Measurements from ENCODE around the gene SOHLH2. TPM values are rescaled to one million over a fixed set of nuclear protein-coding genes. Genes with fewer than 3 reads are reported as not detected.

SOHLH2 gene
- total RNA-seq (not detected), polyA plus RNA-seq (not detected)

- Mint-ChIP-seq H3K36me3 (no peaks in the 10 kb centered on the region), H3K4me3 (no peak within 1 kb of the TSS), H3K27ac (no peak within 1 kb of the TSS), H3K4me1 (no peaks in the 10 kb centered on the region), H3K9me3 (peaks cover 0 to 14% (median 5%) of the 10 kb centered on the region in 8 donors), H3K27me3 (peaks cover 0 to 4% of the 10 kb centered on the region in 2 donors)
- H3K27me3 ChIP-seq (ENCODE audit: insufficient read depth, low read length), result no peaks in the 10 kb centered on the region
- no peak within 1 kb of the TSS for H3K27ac ChIP-seq (ENCODE audit: low read depth, low read length)
- no peak for DNase-seq
- no peak within 1 kb of the TSS for H3K4me3 ChIP-seq (ENCODE audit: low read length in 2 of 2)
- H3K36me3 ChIP-seq (ENCODE audit: insufficient read depth, low read length), result no peaks in the 10 kb centered on the region
- CTCF ChIA-PET (ENCODE audit: partially characterized antibody), result no interaction called here
- POLR2A ChIA-PET (ENCODE audit: partially characterized antibody), result no interaction called here
- H3K9me3 ChIP-seq (ENCODE audit: control insufficient read depth in 1 of 2, low read length in 2 of 2), result no peaks in the 10 kb centered on the region
- no peaks in the 10 kb centered on the region for H3K4me1 ChIP-seq (ENCODE audit: insufficient read depth, low read length)
- intact Hi-C loops (cut with micrococcal nuclease), result no loop called here
Observed at GRCh38 chr13:36214163-36214921, at the start of gene SOHLH2. SOHLH2 (minus strand) TSS chr13:36214556; CDS start chr13:36214526, 30 bp downstream.

- Mint-ChIP-seq H3K27ac (no peak overlapping the region), H3K4me3 (no peak overlapping the region), H3K27me3 (peaks cover 2 to 7% of the 10 kb centered on the region in 2 donors), H3K9me3 (peaks cover 0 to 2% (median 0%) of the 10 kb centered on the region in 8 donors), H3K36me3 (no peaks in the 10 kb centered on the region), H3K4me1 (no peaks in the 10 kb centered on the region)
- Histone ChIP-seq H3K4me3 (ENCODE audit: low read length in 2 of 2) (no peak overlapping the region), H3K27ac (ENCODE audit: low read depth, low read length) (no peak overlapping the region), H3K36me3 (ENCODE audit: insufficient read depth, low read length) (no peaks in the 10 kb centered on the region), H3K27me3 (ENCODE audit: insufficient read depth, low read length) (no peaks in the 10 kb centered on the region), H3K4me1 (ENCODE audit: insufficient read depth, low read length) (no peaks in the 10 kb centered on the region), H3K9me3 (ENCODE audit: control insufficient read depth in 1 of 2, low read length in 2 of 2) (no peaks in the 10 kb centered on the region)
- intact Hi-C loops (cut with micrococcal nuclease), result no loop called here
- ChIA-PET POLR2A (ENCODE audit: partially characterized antibody) (no interaction called here), CTCF (ENCODE audit: partially characterized antibody) (interaction anchor here (1.0 kb wide), 1 partner anchor 16 kb away, joined by 4 read pairs; no protein-coding TSS in a partner anchor)
- DNase-seq, result no peak
Observed at GRCh38 chr13:36261976-36262375, 47.6 kb upstream of the SOHLH2 start.

GRCh38 chr13:36261011-36261410 is 46.7 kb upstream of the SOHLH2 start:
- H3K27me3 ChIP-seq (ENCODE audit: insufficient read depth, low read length), result no peaks in the 10 kb centered on the region
- H3K4me1 Mint-ChIP-seq, result no peaks in the 10 kb centered on the region
- no peaks in the 10 kb centered on the region for H3K36me3 ChIP-seq (ENCODE audit: insufficient read depth, low read length)
- CTCF ChIA-PET (ENCODE audit: partially characterized antibody), result interaction anchor here (1.0 kb wide), 1 partner anchor 15 kb away, joined by 4 read pairs; no protein-coding TSS in a partner anchor
- no peak overlapping the region for H3K27ac Mint-ChIP-seq
- intact Hi-C loops (cut with micrococcal nuclease), result no loop called here
- no peak overlapping the region for H3K27ac ChIP-seq (ENCODE audit: low read depth, low read length)
- POLR2A ChIA-PET (ENCODE audit: partially characterized antibody), result no interaction called here
- no peak overlapping the region for H3K4me3 ChIP-seq (ENCODE audit: low read length in 2 of 2)
- peaks cover 0 to 6% of the 10 kb centered on the region in 2 donors for H3K27me3 Mint-ChIP-seq
- no peaks in the 10 kb centered on the region for H3K36me3 Mint-ChIP-seq
- H3K4me1 ChIP-seq (ENCODE audit: insufficient read depth, low read length), result no peaks in the 10 kb centered on the region
- peaks cover 0 to 2% (median 0%) of the 10 kb centered on the region in 8 donors for H3K9me3 Mint-ChIP-seq
- no peak overlapping the region for H3K4me3 Mint-ChIP-seq
- no peak for DNase-seq
- H3K9me3 ChIP-seq (ENCODE audit: control insufficient read depth in 1 of 2, low read length in 2 of 2), result no peaks in the 10 kb centered on the region

GRCh38 chr13:36259361-36260137 is 45.2 kb upstream of the SOHLH2 start:
- Mint-ChIP-seq H3K36me3 (no peaks in the 10 kb centered on the region), H3K27me3 (peaks cover 0 to 6% of the 10 kb centered on the region in 2 donors), H3K27ac (no peak overlapping the region), H3K9me3 (peaks cover 0 to 2% (median 0%) of the 10 kb centered on the region in 8 donors), H3K4me1 (no peaks in the 10 kb centered on the region), H3K4me3 (no peak overlapping the region)
- Histone ChIP-seq H3K9me3 (ENCODE audit: control insufficient read depth in 1 of 2, low read length in 2 of 2) (no peaks in the 10 kb centered on the region), H3K4me3 (ENCODE audit: low read length in 2 of 2) (no peak overlapping the region), H3K27ac (ENCODE audit: low read depth, low read length) (no peak overlapping the region), H3K4me1 (ENCODE audit: insufficient read depth, low read length) (no peaks in the 10 kb centered on the region), H3K36me3 (ENCODE audit: insufficient read depth, low read length) (no peaks in the 10 kb centered on the region), H3K27me3 (ENCODE audit: insufficient read depth, low read length) (no peaks in the 10 kb centered on the region)
- intact Hi-C loops (cut with micrococcal nuclease), result no loop called here
- POLR2A ChIA-PET (ENCODE audit: partially characterized antibody), result no interaction called here
- DNase-seq, result no peak
- CTCF ChIA-PET (ENCODE audit: partially characterized antibody), result no interaction called here

GRCh38 chr13:36258831-36259230 is 44.5 kb upstream of the SOHLH2 start:
- ChIA-PET CTCF (ENCODE audit: partially characterized antibody) (no interaction called here), POLR2A (ENCODE audit: partially characterized antibody) (no interaction called here)
- Histone ChIP-seq H3K36me3 (ENCODE audit: insufficient read depth, low read length) (no peaks in the 10 kb centered on the region), H3K4me1 (ENCODE audit: insufficient read depth, low read length) (no peaks in the 10 kb centered on the region), H3K27ac (ENCODE audit: low read depth, low read length) (no peak overlapping the region), H3K27me3 (ENCODE audit: insufficient read depth, low read length) (no peaks in the 10 kb centered on the region), H3K9me3 (ENCODE audit: control insufficient read depth in 1 of 2, low read length in 2 of 2) (no peaks in the 10 kb centered on the region), H3K4me3 (ENCODE audit: low read length in 2 of 2) (no peak overlapping the region)
- peak overlapping the region in 1 of 7 donors; percentile 30 for H3K27ac Mint-ChIP-seq
- peaks cover 0 to 6% of the 10 kb centered on the region in 2 donors for H3K27me3 Mint-ChIP-seq
- H3K9me3 Mint-ChIP-seq, result peaks cover 0 to 2% (median 0%) of the 10 kb centered on the region in 8 donors
- H3K36me3 Mint-ChIP-seq, result no peaks in the 10 kb centered on the region
- H3K4me3 Mint-ChIP-seq, result no peak overlapping the region
- no peaks in the 10 kb centered on the region for H3K4me1 Mint-ChIP-seq
- intact Hi-C loops (cut with micrococcal nuclease), result no loop called here
- no peak for DNase-seq

GRCh38 chr13:36251526-36251925 is 37.2 kb upstream of the SOHLH2 start:
- CTCF ChIA-PET (ENCODE audit: partially characterized antibody), result no interaction called here
- POLR2A ChIA-PET (ENCODE audit: partially characterized antibody), result no interaction called here
- Histone ChIP-seq H3K4me3 (ENCODE audit: low read length in 2 of 2) (no peak overlapping the region), H3K27ac (ENCODE audit: low read depth, low read length) (no peak overlapping the region), H3K36me3 (ENCODE audit: insufficient read depth, low read length) (no peaks in the 10 kb centered on the region), H3K4me1 (ENCODE audit: insufficient read depth, low read length) (no peaks in the 10 kb centered on the region), H3K9me3 (ENCODE audit: control insufficient read depth in 1 of 2, low read length in 2 of 2) (no peaks in the 10 kb centered on the region), H3K27me3 (ENCODE audit: insufficient read depth, low read length) (no peaks in the 10 kb centered on the region)
- Mint-ChIP-seq H3K27ac (no peak overlapping the region), H3K4me3 (no peak overlapping the region), H3K9me3 (peaks cover 0 to 2% (median 0%) of the 10 kb centered on the region in 8 donors), H3K4me1 (no peaks in the 10 kb centered on the region), H3K27me3 (peaks cover 0 to 2% of the 10 kb centered on the region in 2 donors), H3K36me3 (no peaks in the 10 kb centered on the region)
- intact Hi-C loops (cut with micrococcal nuclease), result no loop called here
- no peak for DNase-seq

GRCh38 chr13:36251017-36251416 is 36.7 kb upstream of the SOHLH2 start:
- H3K4me1 ChIP-seq (ENCODE audit: insufficient read depth, low read length), result no peaks in the 10 kb centered on the region
- Mint-ChIP-seq H3K4me3 (no peak overlapping the region), H3K27me3 (peaks cover 0 to 2% of the 10 kb centered on the region in 2 donors), H3K27ac (no peak overlapping the region), H3K4me1 (no peaks in the 10 kb centered on the region), H3K9me3 (peaks cover 0 to 2% (median 0%) of the 10 kb centered on the region in 8 donors), H3K36me3 (no peaks in the 10 kb centered on the region)
- ChIA-PET CTCF (ENCODE audit: partially characterized antibody) (no interaction called here), POLR2A (ENCODE audit: partially characterized antibody) (no interaction called here)
- no peaks in the 10 kb centered on the region for H3K36me3 ChIP-seq (ENCODE audit: insufficient read depth, low read length)
- no peak overlapping the region for H3K4me3 ChIP-seq (ENCODE audit: low read length in 2 of 2)
- intact Hi-C loops (cut with micrococcal nuclease), result no loop called here
- no peak for DNase-seq
- H3K27ac ChIP-seq (ENCODE audit: low read depth, low read length), result no peak overlapping the region
- H3K27me3 ChIP-seq (ENCODE audit: insufficient read depth, low read length), result no peaks in the 10 kb centered on the region
- no peaks in the 10 kb centered on the region for H3K9me3 ChIP-seq (ENCODE audit: control insufficient read depth in 1 of 2, low read length in 2 of 2)

All from CD4-positive, alpha-beta memory T cell (primary cell).